Measurements from ENCODE around the gene HECTD1.
"Not testable (repeated sequence)": the region's sequence is repeated elsewhere in the genome, so short reads cannot be mapped to it uniquely, and the experiment has no call there.

HECTD1 gene

GRCh38 chr14:31224808-31225207 lies 17.2 kb upstream of the HECTD1 start:
- DNase-seq: no peak

GRCh38 chr14:31223331-31223730 lies 15.7 kb upstream of the HECTD1 start:
- no peak for DNase-seq

GRCh38 chr14:31222834-31223233 lies 15.2 kb upstream of the HECTD1 start:
- no peak for DNase-seq

GRCh38 chr14:31221266-31221665 lies 13.7 kb upstream of the HECTD1 start:
- no peak for DNase-seq

GRCh38 chr14:31219169-31219568 lies 11.6 kb upstream of the HECTD1 start:
- DNase-seq: no peak

- no peak for DNase-seq
Observed at GRCh38 chr14:31216359-31216758, 8.8 kb upstream of the HECTD1 start.

- no peak for DNase-seq
Observed at GRCh38 chr14:31212893-31213292, 5.3 kb upstream of the HECTD1 start.

GRCh38 chr14:31209605-31210004 lies 2.0 kb upstream of the HECTD1 start:
- no peak for DNase-seq

GRCh38 chr14:31208546-31209424 lies 1.2 kb upstream of the HECTD1 start:
- no peak for DNase-seq

GRCh38 chr14:31207287-31207754 lies 272 bp downstream of the HECTD1 start:
- no peak for DNase-seq

- peak; percentile 29 for DNase-seq
Observed at GRCh38 chr14:31206536-31207286, 882 bp downstream of the HECTD1 start.

GRCh38 chr14:31205681-31206535 lies 1.7 kb downstream of the HECTD1 start:
- DNase-seq: peak; percentile 0

GRCh38 chr14:31204593-31205534 lies 2.7 kb downstream of the HECTD1 start:
- no peak for DNase-seq

GRCh38 chr14:31203899-31204592 lies 3.5 kb downstream of the HECTD1 start:
- not testable (repeated sequence) for DNase-seq

- DNase-seq: no peak
Observed at GRCh38 chr14:31203414-31203742, 4.2 kb downstream of the HECTD1 start.

- no peak for DNase-seq
Observed at GRCh38 chr14:31201111-31201510, 6.5 kb downstream of the HECTD1 start.

GRCh38 chr14:31200702-31200990 lies 6.9 kb downstream of the HECTD1 start:
- DNase-seq: no peak

- DNase-seq: no peak
Observed at GRCh38 chr14:31197671-31198070, 9.9 kb downstream of the HECTD1 start.

GRCh38 chr14:31196839-31197492 lies 10.6 kb downstream of the HECTD1 start:
- no peak for DNase-seq

GRCh38 chr14:31194661-31195060 lies 12.9 kb downstream of the HECTD1 start:
- DNase-seq: no peak

GRCh38 chr14:31194095-31194494 lies 13.5 kb downstream of the HECTD1 start:
- no peak for DNase-seq

Measured in DMS79 (cell line).